ENCODE results near the gene P2RY13. TPM values are rescaled to one million over a fixed set of nuclear protein-coding genes. Genes with fewer than 3 reads are reported as not detected.

P2RY13 gene
- total RNA-seq, 1 experiment from 2014 or later = not detected

DNA sequence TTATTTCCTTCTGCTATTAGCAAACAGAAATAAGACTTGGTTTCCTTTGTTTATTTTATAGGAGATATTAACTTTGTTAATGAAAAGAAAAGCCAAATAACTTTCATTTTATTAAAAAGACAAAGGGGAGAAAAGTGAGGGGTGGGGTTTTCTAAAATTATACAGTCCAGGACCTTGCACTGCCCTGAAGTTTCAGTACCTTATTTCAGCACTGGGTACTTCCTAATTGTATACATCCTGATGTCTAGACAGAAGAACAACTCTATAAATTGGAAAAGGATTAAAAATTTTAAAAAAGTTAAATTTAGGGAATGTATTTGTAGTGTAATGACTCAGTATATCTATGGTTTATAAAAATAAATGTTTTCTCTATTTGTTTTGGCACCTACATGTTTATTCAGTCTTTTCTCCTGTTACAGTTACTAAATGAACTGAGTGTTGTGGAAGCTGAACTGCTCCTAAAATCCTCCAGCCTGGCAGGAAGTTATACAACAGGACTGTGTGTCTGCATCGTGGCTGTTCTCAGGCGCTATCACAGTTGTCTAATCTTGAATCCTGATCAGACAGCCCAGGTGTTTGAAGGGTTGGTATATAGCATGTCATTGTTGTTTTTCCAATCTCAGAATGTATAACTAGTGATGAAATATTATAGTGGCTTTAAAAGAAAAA is 27.6 kb upstream of the P2RY13 start:
- Mint-ChIP-seq H3K27me3 (ENCODE audit: low read depth) (no peaks in the 10 kb centered on the region), H3K4me3 (no peak overlapping the region)
- no peak for ATAC-seq

More for the DNA sequence above, 27.6 kb upstream of the P2RY13 start:
- Mint-ChIP-seq H3K9me3 (no peaks in the 10 kb centered on the region), H3K4me1 (peaks cover 13% of the 10 kb centered on the region), H3K27ac (no peak overlapping the region), H3K36me3 (0 out of 2 replicates have a peak, but pooled peaks cover 3% of the 10 kb centered on the region)
- no peak for DNase-seq (ENCODE audit: low spot score)
- POLR2A ChIA-PET = no interaction called here
- CTCF ChIA-PET = interaction anchor here (1.3 kb wide), 1 partner anchor 22 kb away, joined by 6 read pairs; no protein-coding TSS in a partner anchor
- TF ChIP-seq EMX1 (CRISPR knock-in tag; IDR thresholded peaks at IDR 0.05) (no peak), FOXK1 (CRISPR knock-in tag; IDR thresholded peaks at IDR 0.05) (no peak), GABPB1 (CRISPR knock-in tag; IDR thresholded peaks at IDR 0.05) (no peak), ZNF317 (CRISPR knock-in tag; IDR thresholded peaks at IDR 0.05; ENCODE audit: borderline replicate concordance, low read depth) (no peak), HMGA2 (CRISPR knock-in tag; IDR thresholded peaks at IDR 0.05) (no peak), ESRRA (CRISPR knock-in tag; IDR thresholded peaks at IDR 0.05; ENCODE audit: borderline replicate concordance) (no peak), JAZF1 (CRISPR knock-in tag; IDR thresholded peaks at IDR 0.05) (no peak), ZNF532 (CRISPR knock-in tag; IDR thresholded peaks at IDR 0.05; ENCODE audit: borderline replicate concordance) (no peak), ZNF423 (CRISPR knock-in tag; IDR thresholded peaks at IDR 0.05) (no peak), ZNF281 (CRISPR knock-in tag; IDR thresholded peaks at IDR 0.05) (no peak), ZNF425 (CRISPR knock-in tag; conservative IDR thresholded peaks at IDR 0.05) (no peak), TEAD1 (CRISPR knock-in tag; IDR thresholded peaks at IDR 0.05) (no peak), KAT7 (CRISPR knock-in tag; IDR thresholded peaks at IDR 0.05; ENCODE audit: borderline replicate concordance) (no peak), OVOL2 (CRISPR knock-in tag; IDR thresholded peaks at IDR 0.05; ENCODE audit: borderline replicate concordance) (no peak), ZNF138 (CRISPR knock-in tag; conservative IDR thresholded peaks at IDR 0.05) (no peak), FOXJ3 (CRISPR knock-in tag; IDR thresholded peaks at IDR 0.05; ENCODE audit: borderline replicate concordance) (no peak)
- TF ChIP-seq, protein P1, sequence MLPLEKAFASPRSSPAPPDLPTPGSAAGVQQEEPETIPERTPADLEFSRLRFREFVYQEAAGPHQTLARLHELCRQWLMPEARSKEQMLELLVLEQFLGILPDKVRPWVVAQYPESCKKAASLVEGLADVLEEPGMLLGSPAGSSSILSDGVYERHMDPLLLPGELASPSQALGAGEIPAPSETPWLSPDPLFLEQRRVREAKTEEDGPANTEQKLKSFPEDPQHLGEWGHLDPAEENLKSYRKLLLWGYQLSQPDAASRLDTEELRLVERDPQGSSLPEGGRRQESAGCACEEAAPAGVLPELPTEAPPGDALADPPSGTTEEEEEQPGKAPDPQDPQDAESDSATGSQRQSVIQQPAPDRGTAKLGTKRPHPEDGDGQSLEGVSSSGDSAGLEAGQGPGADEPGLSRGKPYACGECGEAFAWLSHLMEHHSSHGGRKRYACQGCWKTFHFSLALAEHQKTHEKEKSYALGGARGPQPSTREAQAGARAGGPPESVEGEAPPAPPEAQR (CRISPR knock-in tag; IDR thresholded peaks at IDR 0.05) = no peak
- TF ChIP-seq, protein P2, sequence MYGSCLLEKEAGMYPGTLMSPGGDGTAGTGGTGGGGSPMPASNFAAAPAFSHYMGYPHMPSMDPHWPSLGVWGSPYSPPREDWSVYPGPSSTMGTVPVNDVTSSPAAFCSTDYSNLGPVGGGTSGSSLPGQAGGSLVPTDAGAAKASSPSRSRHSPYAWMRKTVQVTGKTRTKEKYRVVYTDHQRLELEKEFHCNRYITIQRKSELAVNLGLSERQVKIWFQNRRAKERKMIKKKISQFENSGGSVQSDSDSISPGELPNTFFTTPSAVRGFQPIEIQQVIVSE (CRISPR knock-in tag; IDR thresholded peaks at IDR 0.05; ENCODE audit: borderline replicate concordance) = no peak
